ENCODE results near the gene PFKFB1.

Gene PFKFB1

GRCh38 chrX:54934058-54934457 is 59.9 kb downstream of the PFKFB1 start:
- Histone ChIP-seq H3K4me3 (ENCODE audit: low read depth, low read length) (no peak overlapping the region), H3K4me2 (ENCODE audit: low read length) (no peak overlapping the region), H3K9me3 (ENCODE audit: control insufficient read depth, low read length) (no peaks in the 10 kb centered on the region), H3K9ac (no peak overlapping the region), H3K27me3 (ENCODE audit: control insufficient read depth, insufficient read depth, low read length) (no peaks in the 10 kb centered on the region), H3K4me1 (no peaks in the 10 kb centered on the region), H2AFZ (no peak overlapping the region), H3K36me3 (ENCODE audit: control insufficient read depth, insufficient read depth, low read length) (no peaks in the 10 kb centered on the region), H3K27ac (no peak overlapping the region), H3K79me2 (no peaks in the 10 kb centered on the region)
- TF ChIP-seq CTCF (IDR thresholded peaks at IDR 0.05): no peak

- Histone ChIP-seq H3K79me2 (no peaks in the 10 kb centered on the region), H2AFZ (no peak overlapping the region), H3K4me3 (ENCODE audit: low read depth, low read length) (no peak overlapping the region), H3K36me3 (ENCODE audit: control insufficient read depth, insufficient read depth, low read length) (no peaks in the 10 kb centered on the region), H3K27me3 (ENCODE audit: control insufficient read depth, insufficient read depth, low read length) (no peaks in the 10 kb centered on the region), H3K9me3 (ENCODE audit: control insufficient read depth, low read length) (no peaks in the 10 kb centered on the region), H3K4me2 (ENCODE audit: low read length) (no peak overlapping the region), H3K4me1 (no peaks in the 10 kb centered on the region), H3K27ac (no peak overlapping the region), H3K9ac (no peak overlapping the region)
- TF ChIP-seq CTCF (IDR thresholded peaks at IDR 0.05): no peak
These were observed 60.7 kb downstream of the PFKFB1 start for GRCh38 chrX:54933150-54933826.

GRCh38 chrX:54931107-54931506 is 62.9 kb downstream of the PFKFB1 start:
- Histone ChIP-seq H3K4me1 (no peaks in the 10 kb centered on the region), H3K27me3 (ENCODE audit: control insufficient read depth, insufficient read depth, low read length) (no peaks in the 10 kb centered on the region), H3K9me3 (ENCODE audit: control insufficient read depth, low read length) (no peaks in the 10 kb centered on the region), H3K4me3 (ENCODE audit: low read depth, low read length) (no peak overlapping the region), H3K4me2 (ENCODE audit: low read length) (no peak overlapping the region), H3K79me2 (no peaks in the 10 kb centered on the region), H2AFZ (no peak overlapping the region), H3K36me3 (ENCODE audit: control insufficient read depth, insufficient read depth, low read length) (no peaks in the 10 kb centered on the region), H3K27ac (no peak overlapping the region), H3K9ac (no peak overlapping the region)
- no peak for TF ChIP-seq CTCF (IDR thresholded peaks at IDR 0.05)

GRCh38 chrX:54930291-54931049 is 63.5 kb downstream of the PFKFB1 start:
- H3K27ac ChIP-seq: no peak overlapping the region
- H3K9me3 ChIP-seq (ENCODE audit: control insufficient read depth, low read length): no peaks in the 10 kb centered on the region
- no peaks in the 10 kb centered on the region for H3K27me3 ChIP-seq (ENCODE audit: control insufficient read depth, insufficient read depth, low read length)
- no peak overlapping the region for H3K9ac ChIP-seq
- H3K4me1 ChIP-seq: no peaks in the 10 kb centered on the region
- H3K4me2 ChIP-seq (ENCODE audit: low read length): no peak overlapping the region
- no peak overlapping the region for H3K4me3 ChIP-seq (ENCODE audit: low read depth, low read length)
- no peak for TF ChIP-seq CTCF (IDR thresholded peaks at IDR 0.05)
- H2AFZ ChIP-seq: no peak overlapping the region
- no peaks in the 10 kb centered on the region for H3K79me2 ChIP-seq
- H3K36me3 ChIP-seq (ENCODE audit: control insufficient read depth, insufficient read depth, low read length): no peaks in the 10 kb centered on the region

Data from parathyroid adenoma (tissue), 2 donors.